Measurements from ENCODE around the gene ADAMTS16.

GRCh38 chr5:5192681-5193080, 52.6 kb downstream of the ADAMTS16 start:
- no peak for TF ChIP-seq GATA2 (IDR thresholded peaks at IDR 0.05; ENCODE audit: low read depth, low read length)
- TF ChIP-seq GATA3 (IDR thresholded peaks at IDR 0.05; ENCODE audit: low read depth, low read length) = no peak

Data from SH-SY5Y (cell line).